ENCODE data around the gene SH3PXD2A.
A peak's percentile ranks its signal among the peaks of the same experiment; 100 is the strongest.

Gene SH3PXD2A

GRCh38 chr10:103593022-103593570 is 262.3 kb downstream of the SH3PXD2A start:
- no peak for DNase-seq

- peak in 1 of 2 experiments; percentile 8 for DNase-seq
These were observed 263.0 kb downstream of the SH3PXD2A start for GRCh38 chr10:103592186-103593021.

- no peak for DNase-seq
These were observed 264.6 kb downstream of the SH3PXD2A start for GRCh38 chr10:103590744-103591291.

- DNase-seq = no peak
These were observed 265.3 kb downstream of the SH3PXD2A start for GRCh38 chr10:103590060-103590459.

- DNase-seq = no peak
These were observed 266.2 kb downstream of the SH3PXD2A start for GRCh38 chr10:103589074-103589630.

GRCh38 chr10:103587073-103587472 is 268.3 kb downstream of the SH3PXD2A start:
- DNase-seq = no peak

GRCh38 chr10:103585011-103585405 is 270.4 kb downstream of the SH3PXD2A start:
- DNase-seq = no peak

GRCh38 chr10:103584216-103585010 is 271.0 kb downstream of the SH3PXD2A start:
- peak in 1 of 2 experiments; percentile 21 for DNase-seq

- DNase-seq = no peak
These were observed 271.5 kb downstream of the SH3PXD2A start for GRCh38 chr10:103583871-103584215.

GRCh38 chr10:103582331-103583123 is 272.8 kb downstream of the SH3PXD2A start:
- DNase-seq = no peak

- no peak for DNase-seq
These were observed 273.9 kb downstream of the SH3PXD2A start for GRCh38 chr10:103581499-103581898.

GRCh38 chr10:103580430-103580829 is 274.9 kb downstream of the SH3PXD2A start:
- no peak for DNase-seq

GRCh38 chr10:103580011-103580410 is 275.4 kb downstream of the SH3PXD2A start:
- no peak for DNase-seq

- DNase-seq = no peak
These were observed 276.5 kb downstream of the SH3PXD2A start for GRCh38 chr10:103578782-103579382.

- DNase-seq = peak in 1 of 2 experiments; percentile 44
These were observed 278.5 kb downstream of the SH3PXD2A start for GRCh38 chr10:103576862-103577261.

- no peak for DNase-seq
These were observed 279.3 kb downstream of the SH3PXD2A start for GRCh38 chr10:103576076-103576471.

- DNase-seq = no peak
These were observed 279.8 kb downstream of the SH3PXD2A start for GRCh38 chr10:103575416-103576075.

- peak in 1 of 2 experiments; percentile 36 for DNase-seq
These were observed 281.0 kb downstream of the SH3PXD2A start for GRCh38 chr10:103574097-103575061.

GRCh38 chr10:103573205-103573487 is 282.2 kb downstream of the SH3PXD2A start:
- DNase-seq = no peak
